WTC11 (cell line): Measurements from ENCODE around the gene BAG3. TPM values are rescaled to one million over a fixed set of nuclear protein-coding genes. Genes with fewer than 3 reads are reported as not detected.
A peak's percentile ranks its signal among the peaks of the same experiment; 100 is the strongest.

Experiments used
- ATAC-seq: fragments of 200-7000 bp; cut with Tn5 transposase; 2 replicates; pipeline ENCODE4 v1.10.0; 2021; ENCODE audit warnings: mild to moderate bottlenecking, moderate library complexity
- CTCF ChIA-PET: fragments of 300-600 bp; sonication (Branson Sonifier 250); formaldehyde crosslinking; loops from one replicate; lab custom pipeline; 2021; ENCODE audit warnings: antibody characterized with exemption; lab: Charles Lee
- POLR2A ChIA-PET: fragments of 350-600 bp; sonication (Branson Sonifier 250); formaldehyde crosslinking; loops from one replicate; lab custom pipeline; 2021; ENCODE audit warnings: antibody characterized with exemption; lab: Charles Lee
- DNase-seq: peaks from one replicate; pipeline ENCODE4 v3.0.0; 2021; ENCODE audit warnings: low spot score
- H3K27ac Mint-ChIP-seq: 2 replicates; pipeline ENCODE4 v1.8.0; 2021; ENCODE audit warnings: mixed read lengths
- H3K27me3 Mint-ChIP-seq: 2 replicates; pipeline ENCODE4 v1.8.0; 2021; ENCODE audit warnings: low read depth, mild to moderate bottlenecking, moderate library complexity, mixed read lengths
- H3K36me3 Mint-ChIP-seq: 2 replicates; pipeline ENCODE4 v1.8.0; 2021; ENCODE audit warnings: mixed read lengths
- H3K4me1 Mint-ChIP-seq: 2 replicates; pipeline ENCODE4 v1.8.0; 2022; ENCODE audit warnings: mixed read lengths
- H3K4me3 Mint-ChIP-seq: 2 replicates; pipeline ENCODE4 v1.8.0; 2021; ENCODE audit warnings: mild to moderate bottlenecking, moderate library complexity, mixed read lengths
- H3K9me3 Mint-ChIP-seq: 2 replicates; pipeline ENCODE4 v1.8.0; 2021; ENCODE audit warnings: mixed read lengths
- CREB1 ChIP-seq: sonication (generic); formaldehyde crosslinking; IDR thresholded peaks from 2 replicates; pipeline ENCODE4 v1.8.0; 2023; ENCODE audit warnings: mild to moderate bottlenecking, missing genetic modification reagents
- ELF4 ChIP-seq: sonication (generic); formaldehyde crosslinking; IDR thresholded peaks from 2 replicates; pipeline ENCODE4 v1.8.1; 2022; ENCODE audit warnings: low read depth, mild to moderate bottlenecking, moderate library complexity, missing genetic modification reagents
- ESRRA ChIP-seq: sonication (generic); formaldehyde crosslinking; IDR thresholded peaks from 2 replicates; pipeline ENCODE4 v1.8.1; 2022; ENCODE audit warnings: mild to moderate bottlenecking, missing genetic modification reagents, borderline replicate concordance
- ETV6 ChIP-seq: sonication (generic); formaldehyde crosslinking; IDR thresholded peaks from 2 replicates; pipeline ENCODE4 v1.8.1; 2022; ENCODE audit warnings: mild to moderate bottlenecking, missing genetic modification reagents
- FOXK1 ChIP-seq: sonication (generic); formaldehyde crosslinking; IDR thresholded peaks from 2 replicates; pipeline ENCODE4 v1.8.0; 2022; ENCODE audit warnings: mild to moderate bottlenecking, moderate library complexity, missing genetic modification reagents
- GRHL2 ChIP-seq: fragments of 250-450 bp; sonication (Bioruptor Pico); IDR thresholded peaks from 2 replicates; pipeline ENCODE4 v1.8.0; 2022; ENCODE audit warnings: mild to moderate bottlenecking, moderate library complexity; ENCODE audit not compliant: insufficient replicate concordance, severe bottlenecking
- HMGA2 ChIP-seq: fragments of 250-450 bp; sonication (Bioruptor Pico); IDR thresholded peaks from 2 replicates; pipeline ENCODE4 v1.4.0; 2021; ENCODE audit warnings: mild to moderate bottlenecking, moderate library complexity
- HMGXB4 ChIP-seq: sonication (generic); formaldehyde crosslinking; IDR thresholded peaks from 2 replicates; pipeline ENCODE4 v1.8.1; 2023; ENCODE audit warnings: mild to moderate bottlenecking, moderate library complexity, missing genetic modification reagents
- IRF1 ChIP-seq: sonication (generic); formaldehyde crosslinking; IDR thresholded peaks from 2 replicates; pipeline ENCODE4 v1.8.0; 2023; ENCODE audit warnings: missing genetic modification reagents
- IRF2 ChIP-seq: sonication (generic); formaldehyde crosslinking; IDR thresholded peaks from 2 replicates; pipeline ENCODE4 v1.8.0; 2022; ENCODE audit warnings: low read depth, missing genetic modification reagents, borderline replicate concordance
- JUN ChIP-seq: sonication (generic); formaldehyde crosslinking; IDR thresholded peaks from 2 replicates; pipeline ENCODE4 v1.8.0; 2023; ENCODE audit warnings: mild to moderate bottlenecking, missing genetic modification reagents
- MXD4 ChIP-seq: fragments of 250-450 bp; sonication (Bioruptor Pico); IDR thresholded peaks from 2 replicates; pipeline ENCODE4 v1.8.0; 2021; ENCODE audit warnings: mild to moderate bottlenecking, moderate library complexity, borderline replicate concordance
- NR1H2 ChIP-seq: sonication (generic); formaldehyde crosslinking; IDR thresholded peaks from 2 replicates; pipeline ENCODE4 v1.9.0; 2021; ENCODE audit warnings: mild to moderate bottlenecking, moderate library complexity, missing genetic modification reagents
- USF1 ChIP-seq: sonication (generic); formaldehyde crosslinking; IDR thresholded peaks from 2 replicates; pipeline ENCODE4 v1.8.0; 2022; ENCODE audit warnings: mild to moderate bottlenecking, missing genetic modification reagents
- ZMAT4 ChIP-seq: fragments of 250-450 bp; sonication (Bioruptor Pico); IDR thresholded peaks from 2 replicates; pipeline ENCODE4 v1.9.0; 2021; ENCODE audit warnings: mild to moderate bottlenecking
- ZNF219 ChIP-seq: sonication (generic); formaldehyde crosslinking; IDR thresholded peaks from 2 replicates; pipeline ENCODE4 v1.8.0; 2023; ENCODE audit warnings: missing genetic modification reagents, mild to moderate bottlenecking, borderline replicate concordance
- ZSCAN18 ChIP-seq: fragments of 250-450 bp; sonication (Bioruptor Pico); IDR thresholded peaks from 2 replicates; pipeline ENCODE4 v2.1.2; 2022; ENCODE audit warnings: mild to moderate bottlenecking, moderate library complexity
- total RNA-seq: library from RNA; stranded (reverse); gene quantifications from 3 replicates; pipeline ENCODE4 v1.2.3, GENCODE V29; 2021

BAG3 gene
- total RNA-seq, 1 experiment from 2014 or later, result 15.7 TPM

- ChIA-PET POLR2A (no interaction called here), CTCF (interaction anchor here (0.9 to 3.0 kb wide), 2 partner anchors 21 to 22 kb away, joined by 4 to 10 read pairs; no protein-coding TSS in a partner anchor)
- Mint-ChIP-seq H3K4me3 (no peak overlapping the region), H3K36me3 (peaks cover 9% of the 10 kb centered on the region; the same call in 1 of the 2 replicates), H3K27ac (peak overlapping the region; percentile 11; the same call in 1 of the 2 replicates), H3K9me3 (no peaks in the 10 kb centered on the region), H3K27me3 (no peaks in the 10 kb centered on the region), H3K4me1 (peaks cover 41% of the 10 kb centered on the region)
- ATAC-seq (no peak), DNase-seq (no peak)
- TF ChIP-seq ESRRA (CRISPR knock-in tag) (no peak), ZSCAN18 (no peak), MXD4 (CRISPR knock-in tag) (no peak), IRF2 (CRISPR knock-in tag) (no peak), NR1H2 (CRISPR knock-in tag) (no peak), ELF4 (CRISPR knock-in tag) (no peak), ZNF219 (no peak), IRF1 (CRISPR knock-in tag) (no peak), ETV6 (CRISPR knock-in tag) (no peak), CREB1 (CRISPR knock-in tag) (no peak), ZMAT4 (CRISPR knock-in tag) (no peak), JUN (CRISPR knock-in tag) (no peak)
Observed at GRCh38 chr10:119665901-119666708, 14.9 kb downstream of the BAG3 start.

GRCh38 chr10:119666709-119667004 is 15.5 kb downstream of the BAG3 start:
- DNase-seq (no peak), ATAC-seq (no peak)
- H3K27me3 Mint-ChIP-seq, result no peaks in the 10 kb centered on the region
- peaks cover 12% of the 10 kb centered on the region; the same call in 1 of the 2 replicates for H3K36me3 Mint-ChIP-seq
- no peak overlapping the region for H3K27ac Mint-ChIP-seq
- H3K4me3 Mint-ChIP-seq, result no peak overlapping the region
- ChIA-PET CTCF (interaction anchor here (0.9 to 3.0 kb wide), 3 partner anchors 20 to 65 kb away, joined by 3 to 10 read pairs (median 4); no protein-coding TSS in a partner anchor), POLR2A (no interaction called here)
- no peak for TF ChIP-seq GRHL2
- no peak for TF ChIP-seq USF1 (CRISPR knock-in tag)
- TF ChIP-seq HMGXB4 (CRISPR knock-in tag), result no peak
- TF ChIP-seq FOXK1 (CRISPR knock-in tag), result no peak
- TF ChIP-seq HMGA2 (CRISPR knock-in tag), result no peak
- no peaks in the 10 kb centered on the region for H3K9me3 Mint-ChIP-seq
- peaks cover 41% of the 10 kb centered on the region for H3K4me1 Mint-ChIP-seq
